Ovary (tissue), 3 donors: ENCODE data around the gene ANKRD33B.

Experiments used
- CTCF ChIP-seq, 3 donors: fragments of 450-650 bp in 2 of 3; fragments of 200-600 bp in 1 of 3; IDR thresholded peaks; one replicate each; pipeline versions ENCODE4 v1.5.1 to v1.8.0; 2016 to 2022; ENCODE audit warnings: antibody characterized with exemption in 3 of 3, mild to moderate bottlenecking in 1 of 3
- POLR2A ChIP-seq: fragments of 450-650 bp; IDR thresholded peaks from one replicate; pipeline ENCODE4 v1.6.1; 2017; ENCODE audit warnings: antibody characterized with exemption, mild to moderate bottlenecking, moderate library complexity
- donor health status: DM: no; HTN: no; CAD: no.

DNA sequence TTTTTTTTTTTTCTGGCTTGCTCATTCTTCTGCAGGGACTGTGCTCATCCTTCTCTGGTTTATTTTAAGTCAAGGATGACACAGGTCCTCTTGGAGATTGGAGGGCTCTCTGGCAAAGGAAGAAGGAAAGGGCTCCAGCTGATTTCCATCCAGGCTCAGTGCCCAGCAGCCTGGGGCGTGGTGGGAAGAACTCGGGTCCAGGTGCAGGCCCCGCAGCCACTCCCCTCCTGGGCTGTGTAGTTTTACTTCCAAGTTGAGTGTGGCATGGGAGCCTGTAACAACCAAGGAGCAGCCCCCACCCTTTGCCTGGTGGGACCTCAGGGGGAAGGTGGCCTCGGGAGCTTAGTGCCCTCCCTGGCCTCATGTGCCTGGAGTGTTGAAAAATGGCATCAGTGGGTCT, 58.9 kb downstream of the ANKRD33B start:
- TF ChIP-seq POLR2A (no peak), CTCF (IDR thresholded peaks at IDR 0.05) (no peak)
